KMS-11 (cell line): ENCODE results near the gene SLC25A25.
"Not testable (repeated sequence)": the region's sequence is repeated elsewhere in the genome, so short reads cannot be mapped to it uniquely, and the experiment has no call there.

Experiments used
- H2AFZ ChIP-seq: fragments of 200-600 bp; sonication (generic); 2 replicates; pipeline ENCODE4 v1.6.1; 2016; ENCODE audit warnings: antibody characterized with exemption, mixed run types, low read depth
- H3K27ac ChIP-seq: fragments of 200-600 bp; sonication (generic); 2 replicates; pipeline ENCODE4 v1.6.1; 2016; ENCODE audit warnings: mild to moderate bottlenecking, mixed run types
- H3K27me3 ChIP-seq: fragments of 200-600 bp; sonication (generic); 2 replicates; pipeline ENCODE4 v1.6.1; 2017; ENCODE audit warnings: mild to moderate bottlenecking, low read depth, mixed run types, moderate library complexity; ENCODE audit not compliant: insufficient read depth
- H3K36me3 ChIP-seq: fragments of 200-600 bp; sonication (generic); 2 replicates; pipeline ENCODE4 v1.6.1; 2017; ENCODE audit warnings: mild to moderate bottlenecking, mixed run types; ENCODE audit not compliant: insufficient read depth
- H3K4me1 ChIP-seq: fragments of 200-600 bp; sonication (generic); 2 replicates; pipeline ENCODE4 v1.6.1; 2016; ENCODE audit warnings: mild to moderate bottlenecking, low read depth, mixed run types; ENCODE audit not compliant: poor library complexity, severe bottlenecking
- H3K4me2 ChIP-seq: fragments of 200-600 bp; sonication (generic); 2 replicates; pipeline ENCODE4 v1.7.0; 2016; ENCODE audit warnings: mild to moderate bottlenecking, mixed run types
- H3K4me3 ChIP-seq: fragments of 200-600 bp; sonication (generic); IDR thresholded peaks from 2 replicates; pipeline ENCODE4 v1.6.1; 2017; ENCODE audit warnings: low read depth, low read length, mixed read lengths; ENCODE audit not compliant: insufficient read depth
- H3K79me2 ChIP-seq: fragments of 200-600 bp; sonication (generic); 2 replicates; pipeline ENCODE4 v1.6.1; 2016; ENCODE audit warnings: low read depth, mixed run types; ENCODE audit not compliant: insufficient read depth
- H3K9ac ChIP-seq: fragments of 200-600 bp; sonication (generic); 2 replicates; pipeline ENCODE4 v1.6.1; 2016; ENCODE audit warnings: mild to moderate bottlenecking, mixed run types
- H4K20me1 ChIP-seq: fragments of 200-600 bp; sonication (generic); 2 replicates; pipeline ENCODE4 v1.6.1; 2016; ENCODE audit warnings: mild to moderate bottlenecking, mixed run types; ENCODE audit not compliant: insufficient read depth
- TF ChIP-seq, protein P1 (sequence below): fragments of 200-600 bp; sonication (generic); conservative IDR thresholded peaks from 2 replicates; pipeline ENCODE4 v1.6.1; 2017; ENCODE audit warnings: low read depth, mild to moderate bottlenecking, antibody characterized with exemption, low read length, moderate library complexity, mixed read lengths

The SLC25A25 gene

DNA sequence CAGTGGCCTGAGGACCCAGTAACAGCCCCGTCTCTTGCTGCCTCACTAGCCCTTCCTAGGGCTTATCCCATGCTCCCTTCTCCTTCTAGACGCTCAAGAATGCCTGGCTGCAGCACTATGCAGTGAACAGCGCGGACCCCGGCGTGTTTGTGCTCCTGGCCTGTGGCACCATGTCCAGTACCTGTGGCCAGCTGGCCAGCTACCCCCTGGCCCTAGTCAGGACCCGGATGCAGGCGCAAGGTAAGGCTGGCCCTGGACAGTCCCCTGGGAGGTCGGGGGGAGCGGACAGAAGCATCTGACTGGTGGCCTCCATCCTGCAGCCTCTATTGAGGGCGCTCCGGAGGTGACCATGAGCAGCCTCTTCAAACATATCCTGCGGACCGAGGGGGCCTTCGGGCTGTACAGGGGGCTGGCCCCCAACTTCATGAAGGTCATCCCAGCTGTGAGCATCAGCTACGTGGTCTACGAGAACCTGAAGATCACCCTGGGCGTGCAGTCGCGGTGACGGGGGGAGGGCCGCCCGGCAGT is 39.0 kb downstream of the SLC25A25 start:
- Histone ChIP-seq H3K27me3 (no peaks in the 10 kb centered on the region), H2AFZ (no peak overlapping the region), H3K4me1 (peaks cover 22% of the 10 kb centered on the region), H3K27ac (no peak overlapping the region), H4K20me1 (no peaks in the 10 kb centered on the region), H3K4me2 (no peak overlapping the region), H3K9ac (no peak overlapping the region), H3K36me3 (no peaks in the 10 kb centered on the region; the same call in 1 of the 2 replicates), H3K79me2 (no peaks in the 10 kb centered on the region), H3K4me3 (no peak overlapping the region)
- TF ChIP-seq, protein P1, sequence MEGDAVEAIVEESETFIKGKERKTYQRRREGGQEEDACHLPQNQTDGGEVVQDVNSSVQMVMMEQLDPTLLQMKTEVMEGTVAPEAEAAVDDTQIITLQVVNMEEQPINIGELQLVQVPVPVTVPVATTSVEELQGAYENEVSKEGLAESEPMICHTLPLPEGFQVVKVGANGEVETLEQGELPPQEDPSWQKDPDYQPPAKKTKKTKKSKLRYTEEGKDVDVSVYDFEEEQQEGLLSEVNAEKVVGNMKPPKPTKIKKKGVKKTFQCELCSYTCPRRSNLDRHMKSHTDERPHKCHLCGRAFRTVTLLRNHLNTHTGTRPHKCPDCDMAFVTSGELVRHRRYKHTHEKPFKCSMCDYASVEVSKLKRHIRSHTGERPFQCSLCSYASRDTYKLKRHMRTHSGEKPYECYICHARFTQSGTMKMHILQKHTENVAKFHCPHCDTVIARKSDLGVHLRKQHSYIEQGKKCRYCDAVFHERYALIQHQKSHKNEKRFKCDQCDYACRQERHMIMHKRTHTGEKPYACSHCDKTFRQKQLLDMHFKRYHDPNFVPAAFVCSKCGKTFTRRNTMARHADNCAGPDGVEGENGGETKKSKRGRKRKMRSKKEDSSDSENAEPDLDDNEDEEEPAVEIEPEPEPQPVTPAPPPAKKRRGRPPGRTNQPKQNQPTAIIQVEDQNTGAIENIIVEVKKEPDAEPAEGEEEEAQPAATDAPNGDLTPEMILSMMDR: no peak

DNA sequence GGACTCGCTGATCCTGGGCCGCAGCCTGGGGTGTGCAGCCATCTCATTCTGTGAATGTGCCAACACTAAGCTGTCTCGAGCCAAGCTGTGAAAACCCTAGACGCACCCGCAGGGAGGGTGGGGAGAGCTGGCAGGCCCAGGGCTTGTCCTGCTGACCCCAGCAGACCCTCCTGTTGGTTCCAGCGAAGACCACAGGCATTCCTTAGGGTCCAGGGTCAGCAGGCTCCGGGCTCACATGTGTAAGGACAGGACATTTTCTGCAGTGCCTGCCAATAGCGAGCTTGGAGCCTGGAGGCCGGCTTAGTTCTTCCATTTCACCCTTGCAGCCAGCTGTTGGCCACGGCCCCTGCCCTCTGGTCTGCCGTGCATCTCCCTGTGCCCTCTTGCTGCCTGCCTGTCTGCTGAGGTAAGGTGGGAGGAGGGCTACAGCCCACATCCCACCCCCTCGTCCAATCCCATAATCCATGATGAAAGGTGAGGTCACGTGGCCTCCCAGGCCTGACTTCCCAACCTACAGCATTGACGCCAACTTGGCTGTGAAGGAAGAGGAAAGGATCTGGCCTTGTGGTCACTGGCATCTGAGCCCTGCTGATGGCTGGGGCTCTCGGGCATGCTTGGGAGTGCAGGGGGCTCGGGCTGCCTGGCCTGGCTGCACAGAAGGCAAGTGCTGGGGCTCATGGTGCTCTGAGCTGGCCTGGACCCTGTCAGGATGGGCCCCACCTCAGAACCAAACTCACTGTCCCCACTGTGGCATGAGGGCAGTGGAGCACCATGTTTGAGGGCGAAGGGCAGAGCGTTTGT is 39.6 kb downstream of the SLC25A25 start:
- Histone ChIP-seq H2AFZ (no peak overlapping the region), H3K9ac (no peak overlapping the region), H3K4me2 (no peak overlapping the region), H4K20me1 (no peaks in the 10 kb centered on the region), H3K27ac (no peak overlapping the region), H3K4me3 (no peak overlapping the region), H3K36me3 (no peaks in the 10 kb centered on the region), H3K4me1 (peaks cover 19% of the 10 kb centered on the region), H3K27me3 (no peaks in the 10 kb centered on the region), H3K79me2 (no peaks in the 10 kb centered on the region)
- TF ChIP-seq, protein P1: no peak

DNA sequence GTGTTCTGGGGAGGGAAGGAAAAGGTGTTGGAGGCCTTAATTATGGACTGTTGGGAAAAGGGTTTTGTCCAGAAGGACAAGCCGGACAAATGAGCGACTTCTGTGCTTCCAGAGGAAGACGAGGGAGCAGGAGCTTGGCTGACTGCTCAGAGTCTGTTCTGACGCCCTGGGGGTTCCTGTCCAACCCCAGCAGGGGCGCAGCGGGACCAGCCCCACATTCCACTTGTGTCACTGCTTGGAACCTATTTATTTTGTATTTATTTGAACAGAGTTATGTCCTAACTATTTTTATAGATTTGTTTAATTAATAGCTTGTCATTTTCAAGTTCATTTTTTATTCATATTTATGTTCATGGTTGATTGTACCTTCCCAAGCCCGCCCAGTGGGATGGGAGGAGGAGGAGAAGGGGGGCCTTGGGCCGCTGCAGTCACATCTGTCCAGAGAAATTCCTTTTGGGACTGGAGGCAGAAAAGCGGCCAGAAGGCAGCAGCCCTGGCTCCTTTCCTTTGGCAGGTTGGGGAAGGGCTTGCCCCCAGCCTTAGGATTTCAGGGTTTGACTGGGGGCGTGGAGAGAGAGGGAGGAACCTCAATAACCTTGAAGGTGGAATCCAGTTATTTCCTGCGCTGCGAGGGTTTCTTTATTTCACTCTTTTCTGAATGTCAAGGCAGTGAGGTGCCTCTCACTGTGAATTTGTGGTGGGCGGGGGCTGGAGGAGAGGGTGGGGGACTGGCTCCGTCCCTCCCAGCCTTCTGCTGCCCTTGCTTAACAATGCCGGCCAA is 40.4 kb downstream of the SLC25A25 start:
- TF ChIP-seq, protein P1: no peak
- Histone ChIP-seq H3K4me2 (no peak overlapping the region), H3K4me1 (peaks cover 11% of the 10 kb centered on the region), H3K9ac (no peak overlapping the region), H2AFZ (no peak overlapping the region), H3K27me3 (no peaks in the 10 kb centered on the region), H3K36me3 (no peaks in the 10 kb centered on the region), H4K20me1 (no peaks in the 10 kb centered on the region), H3K27ac (no peak overlapping the region), H3K79me2 (no peaks in the 10 kb centered on the region), H3K4me3 (no peak overlapping the region)

DNA sequence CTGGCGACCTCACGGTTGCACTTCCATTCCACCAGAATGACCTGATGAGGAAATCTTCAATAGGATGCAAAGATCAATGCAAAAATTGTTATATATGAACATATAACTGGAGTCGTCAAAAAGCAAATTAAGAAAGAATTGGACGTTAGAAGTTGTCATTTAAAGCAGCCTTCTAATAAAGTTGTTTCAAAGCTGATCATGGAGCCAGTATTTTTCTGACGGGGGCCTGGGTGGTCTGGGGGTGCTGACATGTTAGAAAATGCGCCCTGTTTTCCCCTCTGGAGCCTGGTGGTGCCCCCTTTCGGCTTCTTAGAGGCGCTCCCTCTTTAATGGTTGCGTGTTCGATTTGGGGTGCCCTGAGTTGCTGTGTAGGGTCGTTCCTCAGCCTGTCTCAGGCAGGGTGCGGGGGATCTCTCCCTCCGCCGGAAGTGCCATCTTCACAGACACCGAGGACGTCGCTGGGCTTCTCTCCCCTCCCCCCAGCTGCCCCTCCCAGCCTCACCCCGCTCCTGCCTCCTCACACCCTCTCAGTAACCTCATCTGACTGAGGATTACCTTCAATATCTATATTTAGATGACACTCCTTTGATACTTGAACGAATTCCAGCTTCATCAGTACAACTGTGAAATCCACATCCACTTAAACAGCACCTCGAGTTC is 41.1 kb downstream of the SLC25A25 start:
- Histone ChIP-seq H3K27me3 (no peaks in the 10 kb centered on the region), H3K36me3 (no peaks in the 10 kb centered on the region), H2AFZ (no peak overlapping the region), H4K20me1 (no peaks in the 10 kb centered on the region), H3K4me3 (no peak overlapping the region), H3K27ac (no peak overlapping the region), H3K79me2 (no peaks in the 10 kb centered on the region), H3K9ac (no peak overlapping the region), H3K4me1 (peaks cover 4% of the 10 kb centered on the region), H3K4me2 (no peak overlapping the region)
- TF ChIP-seq, protein P1: no peak

DNA sequence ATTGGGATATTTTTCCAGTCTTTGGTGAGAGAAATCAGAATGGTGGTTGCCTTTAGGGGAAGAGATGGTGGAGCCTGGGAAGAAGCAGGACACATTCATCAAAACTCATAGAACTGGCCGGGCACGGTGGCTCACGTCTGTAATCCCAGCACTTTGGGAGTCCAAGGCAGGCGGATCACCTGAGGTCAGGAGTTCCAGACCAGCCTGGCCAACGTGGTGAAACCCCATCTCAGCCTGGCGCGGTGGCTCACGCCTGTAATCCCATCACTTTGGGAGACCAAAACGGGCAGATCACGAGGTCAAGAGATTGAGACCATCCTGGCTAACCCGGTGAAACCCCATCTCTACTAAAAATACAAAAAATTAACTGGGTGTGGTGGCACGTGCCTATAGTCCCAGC is 43.7 kb downstream of the SLC25A25 start:
- not testable (repeated sequence) for H4K20me1 ChIP-seq, H3K79me2 ChIP-seq, H3K27me3 ChIP-seq, H3K36me3 ChIP-seq, H3K4me2 ChIP-seq, H2AFZ ChIP-seq, H3K4me3 ChIP-seq, H3K27ac ChIP-seq, H3K9ac ChIP-seq
- H3K4me1 ChIP-seq: peaks cover 19% of the 10 kb centered on the region
